HL-60 (cell line): ENCODE results near the gene ARF3.

Experiments
- DNase-seq, 2 experiments: peaks; one replicate each; pipeline ENCODE4 v3.0.0-alpha.2; 2010 to 2020; ENCODE audit warnings: low read depth in 1 of 2, low spot score in 1 of 2
- H3K27ac ChIP-seq: fragments of 250-450 bp; sonication (Bioruptor Pico); replicated peaks from 2 replicates; pipeline ENCODE4 v1.5.1; 2020; ENCODE audit warnings: mild to moderate bottlenecking, moderate library complexity
- H3K27me3 ChIP-seq: fragments of 250-450 bp; sonication (Bioruptor Pico); 2 replicates; pipeline ENCODE4 v1.5.1; 2021; ENCODE audit warnings: mild to moderate bottlenecking, moderate library complexity; ENCODE audit not compliant: insufficient read depth, poor library complexity, severe bottlenecking
- H3K4me3 ChIP-seq: replicated peaks from 2 replicates; pipeline ENCODE4 v1.5.1; 2011; ENCODE audit warnings: mild to moderate bottlenecking, control low read depth, low read length; ENCODE audit not compliant: insufficient read depth
- GABPA ChIP-seq: IDR thresholded peaks from 2 replicates; pipeline ENCODE4 v1.6.1; 2012; ENCODE audit warnings: low read depth
- POLR2AphosphoS5 ChIP-seq: IDR thresholded peaks from 2 replicates; pipeline ENCODE4 v1.6.1; 2012; ENCODE audit warnings: low read depth
- SPI1 ChIP-seq: IDR thresholded peaks from 2 replicates; pipeline ENCODE4 v1.6.1; 2012; ENCODE audit warnings: low read depth, mild to moderate bottlenecking, borderline replicate concordance
- TF ChIP-seq, protein P1 (sequence below): IDR thresholded peaks from 2 replicates; pipeline ENCODE4 v1.6.1; 2012; ENCODE audit warnings: low read depth; ENCODE audit not compliant: insufficient replicate concordance
- TF ChIP-seq, protein P2 (sequence below): IDR thresholded peaks from one replicate; pipeline ENCODE4 v1.5.1; 2011; ENCODE audit warnings: low read length, control low read depth, inconsistent platforms; ENCODE audit not compliant: insufficient read depth

The ARF3 gene

GRCh38 chr12:48932878-48933277 lies 24.4 kb downstream of the ARF3 start:
- no peak for DNase-seq
- TF ChIP-seq, protein P1, sequence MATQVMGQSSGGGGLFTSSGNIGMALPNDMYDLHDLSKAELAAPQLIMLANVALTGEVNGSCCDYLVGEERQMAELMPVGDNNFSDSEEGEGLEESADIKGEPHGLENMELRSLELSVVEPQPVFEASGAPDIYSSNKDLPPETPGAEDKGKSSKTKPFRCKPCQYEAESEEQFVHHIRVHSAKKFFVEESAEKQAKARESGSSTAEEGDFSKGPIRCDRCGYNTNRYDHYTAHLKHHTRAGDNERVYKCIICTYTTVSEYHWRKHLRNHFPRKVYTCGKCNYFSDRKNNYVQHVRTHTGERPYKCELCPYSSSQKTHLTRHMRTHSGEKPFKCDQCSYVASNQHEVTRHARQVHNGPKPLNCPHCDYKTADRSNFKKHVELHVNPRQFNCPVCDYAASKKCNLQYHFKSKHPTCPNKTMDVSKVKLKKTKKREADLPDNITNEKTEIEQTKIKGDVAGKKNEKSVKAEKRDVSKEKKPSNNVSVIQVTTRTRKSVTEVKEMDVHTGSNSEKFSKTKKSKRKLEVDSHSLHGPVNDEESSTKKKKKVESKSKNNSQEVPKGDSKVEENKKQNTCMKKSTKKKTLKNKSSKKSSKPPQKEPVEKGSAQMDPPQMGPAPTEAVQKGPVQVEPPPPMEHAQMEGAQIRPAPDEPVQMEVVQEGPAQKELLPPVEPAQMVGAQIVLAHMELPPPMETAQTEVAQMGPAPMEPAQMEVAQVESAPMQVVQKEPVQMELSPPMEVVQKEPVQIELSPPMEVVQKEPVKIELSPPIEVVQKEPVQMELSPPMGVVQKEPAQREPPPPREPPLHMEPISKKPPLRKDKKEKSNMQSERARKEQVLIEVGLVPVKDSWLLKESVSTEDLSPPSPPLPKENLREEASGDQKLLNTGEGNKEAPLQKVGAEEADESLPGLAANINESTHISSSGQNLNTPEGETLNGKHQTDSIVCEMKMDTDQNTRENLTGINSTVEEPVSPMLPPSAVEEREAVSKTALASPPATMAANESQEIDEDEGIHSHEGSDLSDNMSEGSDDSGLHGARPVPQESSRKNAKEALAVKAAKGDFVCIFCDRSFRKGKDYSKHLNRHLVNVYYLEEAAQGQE: no peak
- TF ChIP-seq SPI1: no peak
- TF ChIP-seq, protein P2, sequence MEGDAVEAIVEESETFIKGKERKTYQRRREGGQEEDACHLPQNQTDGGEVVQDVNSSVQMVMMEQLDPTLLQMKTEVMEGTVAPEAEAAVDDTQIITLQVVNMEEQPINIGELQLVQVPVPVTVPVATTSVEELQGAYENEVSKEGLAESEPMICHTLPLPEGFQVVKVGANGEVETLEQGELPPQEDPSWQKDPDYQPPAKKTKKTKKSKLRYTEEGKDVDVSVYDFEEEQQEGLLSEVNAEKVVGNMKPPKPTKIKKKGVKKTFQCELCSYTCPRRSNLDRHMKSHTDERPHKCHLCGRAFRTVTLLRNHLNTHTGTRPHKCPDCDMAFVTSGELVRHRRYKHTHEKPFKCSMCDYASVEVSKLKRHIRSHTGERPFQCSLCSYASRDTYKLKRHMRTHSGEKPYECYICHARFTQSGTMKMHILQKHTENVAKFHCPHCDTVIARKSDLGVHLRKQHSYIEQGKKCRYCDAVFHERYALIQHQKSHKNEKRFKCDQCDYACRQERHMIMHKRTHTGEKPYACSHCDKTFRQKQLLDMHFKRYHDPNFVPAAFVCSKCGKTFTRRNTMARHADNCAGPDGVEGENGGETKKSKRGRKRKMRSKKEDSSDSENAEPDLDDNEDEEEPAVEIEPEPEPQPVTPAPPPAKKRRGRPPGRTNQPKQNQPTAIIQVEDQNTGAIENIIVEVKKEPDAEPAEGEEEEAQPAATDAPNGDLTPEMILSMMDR: no peak
- TF ChIP-seq POLR2AphosphoS5: no peak
- TF ChIP-seq GABPA: no peak
- no peak overlapping the region for H3K4me3 ChIP-seq
- no peaks in the 10 kb centered on the region for H3K27me3 ChIP-seq
- H3K27ac ChIP-seq: no peak overlapping the region

GRCh38 chr12:48930475-48930874 lies 26.8 kb downstream of the ARF3 start:
- Histone ChIP-seq H3K27ac (no peak overlapping the region), H3K27me3 (no peaks in the 10 kb centered on the region), H3K4me3 (no peak overlapping the region)
- TF ChIP-seq POLR2AphosphoS5: no peak
- TF ChIP-seq, protein P1: no peak
- no peak for TF ChIP-seq GABPA
- TF ChIP-seq, protein P2: no peak
- no peak for TF ChIP-seq SPI1
- DNase-seq: no peak

- TF ChIP-seq SPI1 (no peak), POLR2AphosphoS5 (no peak), GABPA (no peak)
- TF ChIP-seq, protein P2: no peak
- TF ChIP-seq, protein P1: no peak
- Histone ChIP-seq H3K27me3 (no peaks in the 10 kb centered on the region), H3K27ac (no peak overlapping the region), H3K4me3 (no peak overlapping the region)
- no peak for DNase-seq
Observed at GRCh38 chr12:48929551-48929950, 27.7 kb downstream of the ARF3 start.
